NB4 (cell line): ENCODE measurements around the gene SCARB2.

Experiments
- CTCF ChIP-seq: IDR thresholded peaks from one replicate; pipeline ENCODE4 v1.5.1; 2012; ENCODE audit warnings: low read depth, low read length
- MYC ChIP-seq: IDR thresholded peaks from 2 replicates; pipeline ENCODE4 v1.6.1; 2011; ENCODE audit warnings: low read depth, low read length
- POLR2A ChIP-seq: IDR thresholded peaks from 2 replicates; pipeline ENCODE4 v1.6.1; 2011; ENCODE audit warnings: mild to moderate bottlenecking; ENCODE audit not compliant: insufficient read length; ENCODE audit errors: extremely low read depth

GRCh38 chr4:76252271-76252653, 38.6 kb upstream of the SCARB2 start:
- TF ChIP-seq CTCF: no peak
- no peak for TF ChIP-seq POLR2A
- no peak for TF ChIP-seq MYC
